Measurements from ENCODE around the gene XPC.

XPC gene

GRCh38 chr3:14162178-14162577 lies 16.2 kb downstream of the XPC start:
- peaks cover 100% of the 10 kb centered on the region in 3 donors for H3K36me3 ChIP-seq
- intact Hi-C loops (cut with DNase I; ENCODE audit: low total_unique reads): no loop called here
- no peaks in the 10 kb centered on the region for H3K4me1 ChIP-seq
- H3K9me3 ChIP-seq: peaks cover 0 to 11% (median 0%) of the 10 kb centered on the region in 3 donors
- no peak for TF ChIP-seq CTCF (IDR thresholded peaks at IDR 0.05)
- H3K27me3 ChIP-seq: no peaks in the 10 kb centered on the region
- DNase-seq: no peak
- H3K4me3 ChIP-seq: no peak overlapping the region
- H3K27ac ChIP-seq: no peak overlapping the region

- DNase-seq: no peak
- peaks cover 98 to 100% (median 100%) of the 10 kb centered on the region in 3 donors for H3K36me3 ChIP-seq
- no peaks in the 10 kb centered on the region for H3K4me1 ChIP-seq
- no peaks in the 10 kb centered on the region for H3K27me3 ChIP-seq
- TF ChIP-seq CTCF (IDR thresholded peaks at IDR 0.05): no peak
- no peak overlapping the region for H3K27ac ChIP-seq
- intact Hi-C loops (cut with DNase I; ENCODE audit: low total_unique reads): no loop called here
- no peak overlapping the region for H3K4me3 ChIP-seq
- H3K9me3 ChIP-seq: peaks cover 0 to 11% (median 0%) of the 10 kb centered on the region in 3 donors
Observed at GRCh38 chr3:14161282-14161681, 17.1 kb downstream of the XPC start.

- Histone ChIP-seq H3K27ac (no peak overlapping the region), H3K9me3 (peaks cover 0 to 11% (median 0%) of the 10 kb centered on the region in 3 donors), H3K4me3 (no peak overlapping the region), H3K4me1 (no peaks in the 10 kb centered on the region), H3K36me3 (peaks cover 91 to 98% (median 95%) of the 10 kb centered on the region in 3 donors), H3K27me3 (no peaks in the 10 kb centered on the region)
- no peak for DNase-seq
- intact Hi-C loops (cut with DNase I; ENCODE audit: low total_unique reads): no loop called here
- no peak for TF ChIP-seq CTCF (IDR thresholded peaks at IDR 0.05)
Observed at GRCh38 chr3:14159426-14159825, 19.0 kb downstream of the XPC start.

GRCh38 chr3:14158370-14158769 lies 20.0 kb downstream of the XPC start:
- H3K4me3 ChIP-seq: no peak overlapping the region
- intact Hi-C loops (cut with DNase I; ENCODE audit: low total_unique reads): no loop called here
- H3K9me3 ChIP-seq: peaks cover 0 to 11% (median 0%) of the 10 kb centered on the region in 3 donors
- H3K27me3 ChIP-seq: no peaks in the 10 kb centered on the region
- no peak for DNase-seq
- TF ChIP-seq CTCF (IDR thresholded peaks at IDR 0.05): no peak
- H3K36me3 ChIP-seq: peaks cover 91 to 98% (median 94%) of the 10 kb centered on the region in 3 donors
- H3K27ac ChIP-seq: no peak overlapping the region
- H3K4me1 ChIP-seq: no peaks in the 10 kb centered on the region

GRCh38 chr3:14157951-14158350 lies 20.4 kb downstream of the XPC start:
- intact Hi-C loops (cut with DNase I; ENCODE audit: low total_unique reads): no loop called here
- Histone ChIP-seq H3K9me3 (peaks cover 0 to 11% (median 0%) of the 10 kb centered on the region in 3 donors), H3K27me3 (no peaks in the 10 kb centered on the region), H3K4me1 (no peaks in the 10 kb centered on the region), H3K4me3 (no peak overlapping the region), H3K36me3 (peaks cover 88 to 98% (median 93%) of the 10 kb centered on the region in 3 donors), H3K27ac (no peak overlapping the region)
- DNase-seq: no peak
- TF ChIP-seq CTCF (IDR thresholded peaks at IDR 0.05): no peak
